WERI-Rb-1 (cell line): ENCODE measurements around the gene ZFHX3.

Source experiments
- DNase-seq: peaks from one replicate; pipeline ENCODE4 v3.0.0-alpha.2; 2020
- H3K27ac ChIP-seq: fragments of 250-450 bp; sonication (Bioruptor Pico); 2 replicates; pipeline ENCODE4 v1.5.1; 2020; ENCODE audit warnings: mild to moderate bottlenecking, moderate library complexity
- H3K27me3 ChIP-seq: fragments of 250-450 bp; sonication (Bioruptor Pico); 2 replicates; pipeline ENCODE4 v1.5.1; 2021; ENCODE audit warnings: mild to moderate bottlenecking, low read depth, moderate library complexity; ENCODE audit not compliant: insufficient read depth, severe bottlenecking
- H3K36me3 ChIP-seq: fragments of 250-450 bp; sonication (Bioruptor Pico); 2 replicates; pipeline ENCODE4 v1.5.1; 2020; ENCODE audit warnings: mild to moderate bottlenecking, moderate library complexity
- H3K4me3 ChIP-seq: 2 replicates; pipeline ENCODE4 v1.5.1; 2011; ENCODE audit warnings: low read depth, mild to moderate bottlenecking, control low read depth, low read length
- H3K9me3 ChIP-seq: fragments of 250-450 bp; sonication (Bioruptor Pico); 2 replicates; pipeline ENCODE4 v1.5.1; 2021; ENCODE audit warnings: mild to moderate bottlenecking, moderate library complexity; ENCODE audit not compliant: severe bottlenecking
- TF ChIP-seq, protein P1 (sequence below): IDR thresholded peaks from 2 replicates; pipeline ENCODE4 v1.5.1; 2011; ENCODE audit warnings: low read depth, mild to moderate bottlenecking, control low read depth, inconsistent platforms, low read length

The ZFHX3 gene

DNA sequence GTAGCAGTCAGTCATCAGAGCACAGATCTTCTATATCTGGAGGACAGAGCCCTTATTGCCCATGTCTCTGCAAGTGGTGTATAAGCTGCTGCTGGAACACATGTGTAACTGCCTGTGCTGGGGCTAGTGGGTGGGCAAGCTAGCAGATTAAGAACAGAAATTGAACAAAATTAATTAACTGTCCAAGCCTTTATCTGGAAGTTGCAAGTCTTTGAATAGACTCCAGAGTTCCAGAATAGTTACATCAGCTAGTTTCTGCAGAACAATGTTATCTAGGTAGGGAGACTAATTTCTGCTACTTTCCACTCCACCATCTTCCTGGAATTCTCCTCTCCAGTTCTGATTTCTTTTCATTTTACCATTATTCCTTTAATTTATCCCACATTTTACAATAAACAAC, 287.3 kb downstream of the ZFHX3 start:
- Histone ChIP-seq H3K9me3 (no peaks in the 10 kb centered on the region), H3K27me3 (no peaks in the 10 kb centered on the region), H3K4me3 (no peak overlapping the region), H3K27ac (no peak overlapping the region), H3K36me3 (no peaks in the 10 kb centered on the region)
- DNase-seq: no peak
- TF ChIP-seq, protein P1, sequence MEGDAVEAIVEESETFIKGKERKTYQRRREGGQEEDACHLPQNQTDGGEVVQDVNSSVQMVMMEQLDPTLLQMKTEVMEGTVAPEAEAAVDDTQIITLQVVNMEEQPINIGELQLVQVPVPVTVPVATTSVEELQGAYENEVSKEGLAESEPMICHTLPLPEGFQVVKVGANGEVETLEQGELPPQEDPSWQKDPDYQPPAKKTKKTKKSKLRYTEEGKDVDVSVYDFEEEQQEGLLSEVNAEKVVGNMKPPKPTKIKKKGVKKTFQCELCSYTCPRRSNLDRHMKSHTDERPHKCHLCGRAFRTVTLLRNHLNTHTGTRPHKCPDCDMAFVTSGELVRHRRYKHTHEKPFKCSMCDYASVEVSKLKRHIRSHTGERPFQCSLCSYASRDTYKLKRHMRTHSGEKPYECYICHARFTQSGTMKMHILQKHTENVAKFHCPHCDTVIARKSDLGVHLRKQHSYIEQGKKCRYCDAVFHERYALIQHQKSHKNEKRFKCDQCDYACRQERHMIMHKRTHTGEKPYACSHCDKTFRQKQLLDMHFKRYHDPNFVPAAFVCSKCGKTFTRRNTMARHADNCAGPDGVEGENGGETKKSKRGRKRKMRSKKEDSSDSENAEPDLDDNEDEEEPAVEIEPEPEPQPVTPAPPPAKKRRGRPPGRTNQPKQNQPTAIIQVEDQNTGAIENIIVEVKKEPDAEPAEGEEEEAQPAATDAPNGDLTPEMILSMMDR: no peak

DNA sequence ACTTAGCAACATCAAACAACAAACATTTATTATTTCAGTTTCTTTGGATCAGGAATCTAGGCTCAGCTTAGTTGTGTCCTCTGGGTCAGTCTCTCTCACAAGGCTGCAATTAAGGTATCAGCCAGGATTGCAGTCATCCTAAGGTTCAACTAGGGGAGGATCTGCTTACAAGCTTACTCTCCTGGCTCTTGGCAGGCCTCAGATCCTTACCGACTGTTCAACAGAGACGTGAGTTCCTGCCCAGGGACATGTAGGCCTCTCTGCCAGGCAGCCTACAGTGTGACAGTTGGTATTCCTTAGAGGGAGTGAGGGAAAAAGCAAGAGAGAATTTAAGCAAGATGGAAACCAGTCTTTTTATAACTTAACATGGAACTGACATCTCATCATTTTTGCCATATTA, 294.0 kb downstream of the ZFHX3 start:
- Histone ChIP-seq H3K27me3 (no peaks in the 10 kb centered on the region), H3K27ac (no peak overlapping the region), H3K9me3 (no peaks in the 10 kb centered on the region), H3K36me3 (no peaks in the 10 kb centered on the region), H3K4me3 (no peak overlapping the region)
- TF ChIP-seq, protein P1: no peak
- peak; percentile 44 for DNase-seq

DNA sequence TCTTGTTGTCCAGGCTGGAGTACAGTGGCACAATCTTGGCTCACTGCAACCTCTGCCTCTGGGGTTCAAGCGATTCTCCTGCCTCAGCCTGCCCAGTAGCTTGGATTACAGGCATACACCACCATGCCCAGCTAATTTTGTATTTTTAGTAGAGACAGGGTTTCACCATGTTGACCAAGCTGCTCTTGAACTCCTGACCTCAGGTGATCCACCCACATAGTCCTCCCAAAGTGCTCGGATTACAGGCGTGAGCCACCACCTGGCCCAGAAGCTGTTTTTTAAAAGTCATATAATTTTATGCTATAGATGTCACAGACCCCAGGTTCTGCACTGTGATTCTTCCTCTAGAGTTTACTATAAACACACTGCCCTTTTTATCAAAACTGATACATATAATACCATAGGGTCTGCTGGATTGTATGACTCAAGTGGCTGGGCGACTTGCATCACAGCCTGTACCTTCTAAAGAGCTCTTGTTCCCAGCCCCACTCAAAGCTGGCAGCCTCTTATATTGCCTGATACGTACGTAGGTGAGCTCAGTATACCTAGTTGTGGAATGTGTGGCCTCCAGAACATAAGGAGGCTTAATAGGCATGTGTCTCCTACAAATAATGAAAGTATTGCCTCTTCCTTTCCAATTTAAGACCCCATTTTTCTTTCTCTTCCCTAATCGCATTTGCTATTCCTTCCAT, 295.8 kb downstream of the ZFHX3 start:
- Histone ChIP-seq H3K9me3 (no peaks in the 10 kb centered on the region), H3K27me3 (no peaks in the 10 kb centered on the region), H3K36me3 (no peaks in the 10 kb centered on the region), H3K4me3 (no peak overlapping the region), H3K27ac (no peak overlapping the region)
- no peak for DNase-seq
- TF ChIP-seq, protein P1: no peak

DNA sequence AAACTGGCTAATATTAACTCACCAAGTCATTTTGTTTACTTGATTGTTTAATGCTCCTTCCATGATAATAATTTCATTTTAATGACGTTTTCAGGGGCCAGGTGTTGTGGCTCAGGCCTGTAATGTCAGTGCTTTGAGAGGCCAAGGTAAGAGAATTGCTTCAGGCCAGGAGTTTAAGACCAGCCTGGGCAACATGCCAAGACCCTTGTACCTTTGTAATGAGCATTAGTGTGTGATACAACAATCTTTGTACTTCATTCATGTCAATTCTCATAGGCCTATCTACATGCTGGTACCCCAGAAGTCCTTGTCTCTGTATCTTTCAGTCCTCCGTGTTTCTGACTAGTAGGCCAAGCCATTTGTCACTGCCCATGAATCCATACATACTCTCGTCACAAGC, 296.9 kb downstream of the ZFHX3 start:
- no peak overlapping the region for H3K4me3 ChIP-seq
- H3K27me3 ChIP-seq: no peaks in the 10 kb centered on the region
- no peak overlapping the region for H3K27ac ChIP-seq
- no peaks in the 10 kb centered on the region for H3K36me3 ChIP-seq
- H3K9me3 ChIP-seq: no peaks in the 10 kb centered on the region
- TF ChIP-seq, protein P1: no peak
- DNase-seq: no peak

DNA sequence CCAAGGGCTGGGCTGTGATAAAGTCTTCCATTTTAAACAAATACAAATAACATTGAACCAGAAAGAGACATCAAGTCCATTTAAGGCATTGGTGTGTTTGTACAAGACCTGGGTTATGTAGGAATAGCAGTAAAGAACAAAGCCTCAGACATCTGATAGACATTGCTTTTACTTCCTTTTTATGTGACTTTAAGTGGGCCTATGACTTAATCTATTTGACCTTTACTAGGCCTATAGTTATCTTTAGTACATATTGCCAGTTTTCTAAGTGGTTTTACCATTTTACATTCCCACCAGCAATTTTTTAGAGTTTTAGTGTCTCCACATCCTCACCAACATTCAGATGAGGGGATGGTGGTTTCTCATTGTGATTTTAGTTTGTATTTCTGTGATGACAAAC, 298.8 kb downstream of the ZFHX3 start:
- Histone ChIP-seq H3K27ac (no peak overlapping the region), H3K9me3 (no peaks in the 10 kb centered on the region), H3K27me3 (no peaks in the 10 kb centered on the region), H3K4me3 (no peak overlapping the region), H3K36me3 (no peaks in the 10 kb centered on the region)
- TF ChIP-seq, protein P1: no peak
- DNase-seq: no peak

DNA sequence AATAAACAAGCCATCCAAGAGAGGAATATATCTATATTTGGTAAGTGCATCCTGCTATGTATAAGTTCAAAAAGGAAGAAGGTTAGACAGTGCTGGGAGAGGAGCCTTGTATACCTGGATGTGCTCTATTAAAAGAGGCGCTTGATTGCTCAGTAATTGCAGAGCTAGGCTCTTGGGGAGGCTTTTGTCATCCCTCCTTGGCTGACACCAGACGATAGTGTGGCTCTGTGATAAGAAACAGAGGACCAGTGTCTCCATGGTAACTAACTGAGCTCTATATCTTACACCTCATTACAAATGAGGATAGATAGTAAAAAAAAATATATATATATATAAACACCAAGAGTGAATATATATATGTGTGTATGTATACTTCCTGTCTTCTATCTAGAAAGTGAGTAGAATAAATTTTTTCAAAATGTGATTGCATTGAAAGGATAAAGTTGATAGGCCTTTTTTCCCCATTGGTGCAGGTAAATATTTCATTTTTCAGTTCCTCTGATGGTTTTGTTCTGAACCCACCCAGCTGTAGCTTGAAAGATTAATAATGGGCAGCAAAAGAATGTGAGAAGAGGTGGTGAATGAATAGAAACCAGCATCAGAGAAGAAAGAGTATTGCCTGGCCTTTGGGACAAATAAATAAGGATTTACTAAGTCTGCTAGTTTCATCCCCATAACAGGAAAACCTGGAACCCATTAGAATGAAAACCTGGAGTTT, 303.7 kb downstream of the ZFHX3 start:
- no peak for DNase-seq
- no peaks in the 10 kb centered on the region for H3K36me3 ChIP-seq
- no peak overlapping the region for H3K27ac ChIP-seq
- no peaks in the 10 kb centered on the region for H3K9me3 ChIP-seq
- no peak overlapping the region for H3K4me3 ChIP-seq
- TF ChIP-seq, protein P1: no peak
- H3K27me3 ChIP-seq: no peaks in the 10 kb centered on the region
